Aortic smooth muscle cell (primary cell): ENCODE data around the gene AP4S1. TPM values are rescaled to one million over a fixed set of nuclear protein-coding genes. Genes with fewer than 3 reads are reported as not detected.

Source experiments
- total RNA-seq: library from RNA; depleted of rRNA; stranded (reverse); fragments of >200 nt; gene quantifications from 2 replicates; pipeline ENCODE4 v1.2.3, GENCODE V29; 2014

AP4S1 gene
- 3.2 and 3.8 TPM in 2 replicates for total RNA-seq

GRCh38 chr14:31025367-31026076 is at the start of gene AP4S1:
Gene AP4S1, plus strand, starts transcription at chr14:31025649. Its CDS starts 40,548 bp downstream, at chr14:31066197.

GRCh38 chr14:31026077-31026449 is 614 bp downstream of the AP4S1 start, which contains the start of gene STRN3:
Gene STRN3, minus strand, starts transcription at chr14:31026379. Its CDS starts 194 bp downstream, at chr14:31026185.

Other genes with a start within 250 kb of the AP4S1 start
- 0.06 TPM in 1 of 2 replicates, not detected in the other for gene COCH, start 151.1 kb upstream of the AP4S1 start, total RNA-seq
- gene STRN3, start 730 bp downstream of the AP4S1 start, total RNA-seq, result 68.4 and 78.6 TPM in 2 replicates
- 404 and 433 TPM in 2 replicates for gene HECTD1, start 182.1 kb downstream of the AP4S1 start, total RNA-seq